ENCODE measurements around the gene GLTP.

GLTP gene

GRCh38 chr12:109828754-109829511 lies 51.4 kb downstream of the GLTP start:
- H3K27ac ChIP-seq = no peak overlapping the region
- H3K9ac ChIP-seq = no peak overlapping the region
- no peaks in the 10 kb centered on the region for H3K79me2 ChIP-seq
- H2AFZ ChIP-seq = no peak overlapping the region
- no peaks in the 10 kb centered on the region for H3K36me3 ChIP-seq (ENCODE audit: control insufficient read depth, insufficient read depth, low read length)
- TF ChIP-seq CTCF (IDR thresholded peaks at IDR 0.05) = no peak
- H3K4me1 ChIP-seq = no peaks in the 10 kb centered on the region
- H3K4me2 ChIP-seq (ENCODE audit: low read length) = no peak overlapping the region
- H3K9me3 ChIP-seq (ENCODE audit: control insufficient read depth, low read length) = no peaks in the 10 kb centered on the region
- no peak overlapping the region for H3K4me3 ChIP-seq (ENCODE audit: low read depth, low read length)
- H3K27me3 ChIP-seq (ENCODE audit: control insufficient read depth, insufficient read depth, low read length) = no peaks in the 10 kb centered on the region

GRCh38 chr12:109827566-109828550 lies 52.5 kb downstream of the GLTP start:
- Histone ChIP-seq H3K4me3 (ENCODE audit: low read depth, low read length) (no peak overlapping the region), H3K27me3 (ENCODE audit: control insufficient read depth, insufficient read depth, low read length) (no peaks in the 10 kb centered on the region), H3K9me3 (ENCODE audit: control insufficient read depth, low read length) (no peaks in the 10 kb centered on the region), H3K79me2 (no peaks in the 10 kb centered on the region), H3K36me3 (ENCODE audit: control insufficient read depth, insufficient read depth, low read length) (no peaks in the 10 kb centered on the region), H3K27ac (no peak overlapping the region), H2AFZ (no peak overlapping the region), H3K9ac (no peak overlapping the region), H3K4me2 (ENCODE audit: low read length) (no peak overlapping the region), H3K4me1 (no peaks in the 10 kb centered on the region)
- TF ChIP-seq CTCF (IDR thresholded peaks at IDR 0.05) = no peak

GRCh38 chr12:109827080-109827479 lies 53.3 kb downstream of the GLTP start:
- Histone ChIP-seq H3K4me2 (ENCODE audit: low read length) (no peak overlapping the region), H3K9me3 (ENCODE audit: control insufficient read depth, low read length) (no peaks in the 10 kb centered on the region), H3K27ac (no peak overlapping the region), H3K4me3 (ENCODE audit: low read depth, low read length) (no peak overlapping the region), H2AFZ (no peak overlapping the region), H3K4me1 (no peaks in the 10 kb centered on the region), H3K79me2 (no peaks in the 10 kb centered on the region), H3K27me3 (ENCODE audit: control insufficient read depth, insufficient read depth, low read length) (no peaks in the 10 kb centered on the region), H3K9ac (no peak overlapping the region), H3K36me3 (ENCODE audit: control insufficient read depth, insufficient read depth, low read length) (no peaks in the 10 kb centered on the region)
- no peak for TF ChIP-seq CTCF (IDR thresholded peaks at IDR 0.05)

GRCh38 chr12:109824731-109825130 lies 55.6 kb downstream of the GLTP start:
- Histone ChIP-seq H3K27me3 (ENCODE audit: control insufficient read depth, insufficient read depth, low read length) (no peaks in the 10 kb centered on the region), H3K9ac (no peak overlapping the region), H3K4me1 (no peaks in the 10 kb centered on the region), H3K27ac (no peak overlapping the region), H2AFZ (no peak overlapping the region), H3K4me3 (ENCODE audit: low read depth, low read length) (no peak overlapping the region), H3K79me2 (no peaks in the 10 kb centered on the region), H3K36me3 (ENCODE audit: control insufficient read depth, insufficient read depth, low read length) (no peaks in the 10 kb centered on the region), H3K9me3 (ENCODE audit: control insufficient read depth, low read length) (no peaks in the 10 kb centered on the region), H3K4me2 (ENCODE audit: low read length) (no peak overlapping the region)
- TF ChIP-seq CTCF (IDR thresholded peaks at IDR 0.05) = no peak

All from parathyroid adenoma (tissue), 2 donors.